RWPE1 (cell line): ENCODE measurements around the gene HSPBAP1.
A peak's percentile ranks its signal among the peaks of the same experiment; 100 is the strongest.

Experiments used
- CTCF ChIA-PET: fragments of 350-600 bp; sonication (Branson Sonifier 250); formaldehyde crosslinking; extraction: SDS; loops from one replicate; lab custom pipeline; 2021; lab: Yijun Ruan, JAX
- POLR2A ChIA-PET: fragments of 400-600 bp; formaldehyde crosslinking; extraction: SDS; loops from one replicate; lab custom pipeline; 2020; ENCODE audit warnings: antibody characterized with exemption; ENCODE audit not compliant: low non-redundant PET; lab: Yijun Ruan, JAX
- DNase-seq: peaks from one replicate; pipeline ENCODE4 v3.0.0; 2012; ENCODE audit warnings: low spot score
- H3K27ac ChIP-seq: fragments of 450-650 bp; 2 replicates; pipeline ENCODE4 v1.5.1; 2017
- CTCF ChIP-seq: fragments of 450-650 bp; conservative IDR thresholded peaks from 2 replicates; pipeline ENCODE4 v1.5.1; 2017; ENCODE audit warnings: low read depth, mild to moderate bottlenecking

HSPBAP1 gene

GRCh38 chr3:122697952-122698620, 95.5 kb downstream of the HSPBAP1 start:
- TF ChIP-seq CTCF: no peak
- CTCF ChIA-PET: interaction anchor here (0.5 to 1.1 kb wide), 2 partner anchors 20 to 116 kb away, joined by 3 to 5 read pairs; no protein-coding TSS in a partner anchor
- DNase-seq: no peak
- POLR2A ChIA-PET: interaction anchor here (0.6 kb wide), 1 partner anchor 121 kb away, joined by 4 read pairs; no protein-coding TSS in a partner anchor
- H3K27ac ChIP-seq: no peak overlapping the region

- DNase-seq: no peak
- no peak overlapping the region for H3K27ac ChIP-seq
- no peak for TF ChIP-seq CTCF
- ChIA-PET CTCF (no interaction called here), POLR2A (no interaction called here)
These were observed 97.6 kb downstream of the HSPBAP1 start for GRCh38 chr3:122695927-122696561.

GRCh38 chr3:122694966-122695365, 98.7 kb downstream of the HSPBAP1 start:
- no peak for DNase-seq
- TF ChIP-seq CTCF: no peak
- H3K27ac ChIP-seq: no peak overlapping the region
- ChIA-PET POLR2A (no interaction called here), CTCF (interaction anchor here (0.7 kb wide), 1 partner anchor 134 kb away, joined by 3 read pairs; no protein-coding TSS in a partner anchor)

DNA sequence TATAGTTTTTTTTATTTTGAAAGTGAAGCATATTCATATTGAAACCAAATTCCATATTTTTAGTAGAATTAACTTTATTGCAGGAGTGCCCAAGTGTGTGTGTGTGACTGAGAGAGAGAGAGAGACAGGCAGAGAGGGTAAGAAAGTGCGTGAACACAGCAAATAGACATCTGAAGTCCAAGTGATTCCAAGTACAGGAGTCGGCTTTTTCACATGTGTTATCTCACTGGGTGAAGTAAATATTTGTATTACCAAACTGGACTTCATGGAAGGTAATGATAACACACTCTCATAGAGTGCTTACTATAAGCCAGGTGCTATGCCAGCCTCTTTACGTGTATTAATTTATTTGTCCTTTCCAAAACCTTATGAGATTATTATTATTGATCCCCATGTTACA, 101.0 kb downstream of the HSPBAP1 start:
- ChIA-PET POLR2A (no interaction called here), CTCF (no interaction called here)
- no peak for DNase-seq
- no peak overlapping the region for H3K27ac ChIP-seq
- no peak for TF ChIP-seq CTCF

- DNase-seq: peak; percentile 13
- CTCF ChIA-PET: no interaction called here
- TF ChIP-seq CTCF: no peak
- POLR2A ChIA-PET: no interaction called here
- no peak overlapping the region for H3K27ac ChIP-seq
These were observed 102.4 kb downstream of the HSPBAP1 start for GRCh38 chr3:122691195-122691594.

DNA sequence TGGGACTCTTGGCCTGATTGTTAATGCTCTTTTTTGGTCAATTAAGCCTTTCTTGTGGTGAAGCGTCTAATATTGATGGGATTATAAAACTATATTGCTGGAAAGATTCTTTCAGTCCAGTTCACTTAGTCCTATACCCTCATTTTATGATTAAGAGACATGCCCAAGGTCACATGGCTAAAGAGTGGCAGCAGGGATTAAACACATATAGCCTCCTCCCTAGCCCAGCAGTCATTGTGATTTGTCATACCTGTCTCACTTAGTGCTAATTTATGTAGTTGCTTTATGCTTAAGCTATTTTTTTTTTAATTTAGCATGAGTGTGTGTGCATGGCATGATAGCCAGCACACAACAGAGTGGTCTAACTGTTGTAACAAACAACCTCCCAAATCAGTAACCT, 103.5 kb downstream of the HSPBAP1 start:
- no peak overlapping the region for H3K27ac ChIP-seq
- DNase-seq: no peak
- ChIA-PET POLR2A (no interaction called here), CTCF (interaction anchor here (0.6 to 0.7 kb wide), 2 partner anchors 16 to 22 kb away, joined by 4 read pairs; no protein-coding TSS in a partner anchor)
- no peak for TF ChIP-seq CTCF
